H54 (cell line): ENCODE results near the gene TRAF2.

Experiments
- DNase-seq: peaks from one replicate; pipeline ENCODE4 v3.0.0; 2011; ENCODE audit warnings: low spot score, mixed read lengths; ENCODE audit not compliant: insufficient read length
- FAIRE-seq: peaks from 3 replicates; lab custom pipeline; 2011; peaks lifted over from hg19 to GRCh38; lab: Jason Lieb, UNC
- POLR2A ChIP-seq: IDR thresholded peaks from 2 replicates; pipeline ENCODE4 v1.6.1; 2011; ENCODE audit warnings: low read depth, mild to moderate bottlenecking, low read length

The TRAF2 gene

GRCh38 chr9:136844761-136845464 lies 41.4 kb upstream of the TRAF2 start:
- no peak for FAIRE-seq
- no peak for TF ChIP-seq POLR2A
- no peak for DNase-seq

GRCh38 chr9:136845465-136846260 lies 40.7 kb upstream of the TRAF2 start:
- no peak for TF ChIP-seq POLR2A
- DNase-seq (no peak), FAIRE-seq (no peak)

DNA sequence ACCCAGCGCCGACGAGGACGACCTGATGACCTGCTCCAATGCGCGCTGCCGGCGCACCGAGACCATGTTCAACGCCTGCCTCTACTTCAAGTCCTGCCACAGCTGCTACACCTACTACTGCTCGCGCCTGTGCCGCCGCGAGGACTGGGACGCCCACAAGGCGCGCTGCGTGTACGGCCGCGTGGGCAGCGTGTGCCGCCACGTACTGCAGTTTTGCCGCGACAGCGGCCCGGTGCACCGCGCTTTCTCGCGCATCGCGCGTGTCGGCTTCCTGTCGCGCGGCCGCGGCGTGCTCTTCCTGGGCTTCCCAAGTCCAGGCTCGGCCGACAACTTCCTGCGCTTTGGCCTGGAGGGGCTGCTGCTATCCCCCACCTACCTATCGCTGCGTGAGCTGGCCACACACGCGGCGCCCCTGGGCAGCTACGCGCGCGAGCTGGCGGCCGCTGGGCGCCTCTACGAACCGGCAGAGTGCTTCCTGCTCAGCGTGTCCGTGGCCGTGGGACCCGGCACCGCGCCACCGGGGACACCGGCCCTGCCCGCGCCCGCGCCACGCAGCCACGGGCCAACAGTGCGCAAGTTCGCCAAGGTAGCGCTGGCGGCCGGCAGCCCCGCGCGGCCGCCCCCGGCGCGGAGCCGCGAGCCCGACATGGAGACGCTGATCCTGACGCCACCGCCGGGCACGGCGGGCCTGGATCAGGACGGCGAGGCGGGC lies 39.8 kb upstream of the TRAF2 start:
- no peak for TF ChIP-seq POLR2A
- DNase-seq (no peak), FAIRE-seq (no peak)

DNA sequence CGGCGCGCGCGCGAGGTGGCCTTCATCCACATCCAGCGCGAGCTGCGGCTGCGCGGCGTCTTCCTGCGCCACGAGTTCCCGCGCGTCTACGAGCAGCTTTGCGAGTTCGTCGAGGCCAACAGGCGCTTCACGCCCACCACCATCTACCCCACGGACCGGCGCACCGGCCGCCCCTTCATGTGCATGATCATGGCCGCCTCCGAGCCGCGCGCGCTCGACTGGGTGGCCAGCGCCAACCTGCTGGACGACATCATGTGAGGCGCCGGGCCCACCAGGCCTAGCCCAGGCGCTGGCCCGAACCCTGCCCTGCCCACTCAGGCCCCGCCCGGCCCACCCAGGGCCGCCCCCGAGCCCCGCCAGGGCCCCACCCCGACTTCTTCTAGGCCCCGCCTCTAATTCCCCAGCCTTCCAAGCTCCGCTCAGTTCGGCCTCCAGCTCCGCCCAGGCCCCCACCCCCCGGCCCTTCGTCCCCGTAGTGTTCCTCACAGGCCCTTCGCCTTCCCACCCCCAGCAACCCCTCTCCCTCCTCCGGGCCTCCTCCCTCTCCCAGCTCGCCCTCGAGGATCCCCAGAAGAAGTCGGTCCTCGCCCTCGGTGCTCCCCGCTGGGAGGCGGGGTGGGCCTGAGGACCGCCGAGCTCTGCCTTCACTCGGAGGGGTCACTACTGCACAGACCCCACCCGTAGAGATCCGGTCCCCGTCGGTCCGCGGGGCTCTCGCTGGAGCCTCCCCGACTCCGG lies 39.1 kb upstream of the TRAF2 start:
- FAIRE-seq (no peak), DNase-seq (no peak)
- no peak for TF ChIP-seq POLR2A

GRCh38 chr9:136847826-136848392 lies 38.4 kb upstream of the TRAF2 start:
- DNase-seq, result no peak
- TF ChIP-seq POLR2A, result peak; percentile 46; the same call in 1 of the 2 replicates
- FAIRE-seq, result no peak

DNA sequence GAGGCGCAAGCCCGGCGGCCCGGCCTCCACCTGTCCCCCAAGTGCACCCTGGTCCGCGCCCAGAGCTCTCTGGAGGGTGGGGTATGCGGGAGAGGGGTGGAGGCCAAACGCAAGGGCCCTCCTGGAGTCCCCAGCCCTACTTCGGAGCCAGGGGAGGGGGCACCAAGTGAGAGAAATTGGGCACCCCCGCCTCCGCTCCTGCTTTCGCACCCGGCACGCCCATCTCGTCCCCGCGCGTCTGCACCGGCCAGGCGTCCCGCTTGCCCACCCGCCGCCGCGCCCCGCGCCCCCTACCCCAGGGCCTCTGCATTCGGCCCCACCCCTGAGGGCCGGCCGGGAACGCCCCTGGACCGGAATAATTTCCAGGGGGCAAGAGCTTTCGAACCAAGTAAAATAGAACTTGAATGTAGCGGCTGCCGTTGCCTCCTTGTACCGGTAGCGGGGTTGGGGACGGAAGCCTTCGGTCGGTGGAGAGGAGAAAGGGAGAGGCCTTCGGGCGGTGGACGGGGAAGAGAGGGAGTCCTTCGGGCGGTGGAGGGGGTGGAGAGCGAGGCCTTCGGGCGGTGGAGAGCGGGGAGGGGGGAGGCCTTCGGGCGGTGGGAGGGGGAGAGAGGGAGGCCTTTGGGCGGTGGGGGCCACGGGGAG lies 37.8 kb upstream of the TRAF2 start:
- DNase-seq (peak; percentile 90), FAIRE-seq (no peak)
- no peak for TF ChIP-seq POLR2A

GRCh38 chr9:136849038-136849959 lies 37.0 kb upstream of the TRAF2 start, which contains the start of gene PHPT1:
Gene PHPT1 (plus strand): TSS chr9:136849409. CDS start chr9:136849431, 22 bp downstream.
- DNase-seq, result peak; percentile 100
- FAIRE-seq, result peak; percentile 96
- peak; percentile 61 for TF ChIP-seq POLR2A

GRCh38 chr9:136849960-136850865 lies 36.1 kb upstream of the TRAF2 start:
- 0 out of 2 replicates have a peak, but pooled peaks have one; percentile 14 for TF ChIP-seq POLR2A
- no peak for FAIRE-seq

GRCh38 chr9:136850866-136851775 lies 35.2 kb upstream of the TRAF2 start:
- DNase-seq (no peak), FAIRE-seq (no peak)
- no peak for TF ChIP-seq POLR2A

More at GRCh38 chr9:136849960-136850865, 36.1 kb upstream of the TRAF2 start:
- no peak for DNase-seq
